ENCODE measurements around the gene UBE2R2.
"Not testable (repeated sequence)": the region's sequence is repeated elsewhere in the genome, so short reads cannot be mapped to it uniquely, and the experiment has no call there.

UBE2R2 gene

GRCh38 chr9:33863027-33863426 lies 46.1 kb downstream of the UBE2R2 start:
- not testable (repeated sequence) for H3K4me3 Mint-ChIP-seq; H3K27ac Mint-ChIP-seq; H3K27me3 Mint-ChIP-seq; ATAC-seq (replicated peaks); DNase-seq; H3K9me3 Mint-ChIP-seq
- Mint-ChIP-seq H3K36me3 (ENCODE audit: insufficient read depth) (peaks cover 22% of the 10 kb centered on the region), H3K4me1 (ENCODE audit: low read depth in 2 of 2) (peaks cover 20 to 35% of the 10 kb centered on the region in 2 donors)

DNA sequence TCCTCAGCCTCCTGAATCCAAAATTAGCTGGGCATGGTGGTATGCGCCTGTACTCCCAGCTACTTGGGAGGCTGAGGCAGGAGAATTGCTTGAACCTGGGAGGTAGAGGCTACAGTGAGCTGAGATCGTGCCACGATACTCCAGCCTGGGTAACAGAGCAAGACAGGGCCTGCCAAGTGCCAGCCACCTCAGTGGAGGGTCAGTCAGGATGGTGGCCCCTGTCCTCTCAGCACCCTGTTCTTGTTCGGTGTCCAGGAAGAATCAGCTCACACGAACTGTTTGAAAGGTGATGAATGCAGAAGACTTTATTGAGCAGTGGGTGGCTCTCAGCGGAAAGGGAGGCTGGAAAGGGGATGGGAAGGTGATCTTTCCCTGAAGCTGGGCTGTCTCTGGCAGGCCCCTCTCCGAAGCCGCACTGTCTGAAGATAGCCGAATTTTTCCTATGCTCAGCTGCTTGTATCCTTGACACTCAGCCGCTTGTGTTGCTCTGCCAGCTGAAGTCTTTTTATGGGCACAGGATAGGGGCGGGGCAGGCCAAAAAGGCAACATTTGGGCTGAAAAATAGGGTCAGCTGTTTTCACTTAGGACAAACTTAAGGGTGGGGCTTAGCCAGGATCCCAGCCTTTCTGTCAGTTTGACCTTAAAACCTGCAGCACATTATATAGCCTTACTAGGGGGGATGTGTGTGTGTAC lies 50.9 kb downstream of the UBE2R2 start:
- H3K36me3 Mint-ChIP-seq (ENCODE audit: insufficient read depth): peaks cover 23% of the 10 kb centered on the region
- H3K4me3 Mint-ChIP-seq: no peak overlapping the region
- H3K27ac Mint-ChIP-seq: no peak overlapping the region
- DNase-seq: no peak
- peaks cover 20 to 25% of the 10 kb centered on the region in 2 donors for H3K4me1 Mint-ChIP-seq (ENCODE audit: low read depth in 2 of 2)
- ATAC-seq (replicated peaks): no peak
- no peaks in the 10 kb centered on the region for H3K9me3 Mint-ChIP-seq
- H3K27me3 Mint-ChIP-seq: no peaks in the 10 kb centered on the region

DNA sequence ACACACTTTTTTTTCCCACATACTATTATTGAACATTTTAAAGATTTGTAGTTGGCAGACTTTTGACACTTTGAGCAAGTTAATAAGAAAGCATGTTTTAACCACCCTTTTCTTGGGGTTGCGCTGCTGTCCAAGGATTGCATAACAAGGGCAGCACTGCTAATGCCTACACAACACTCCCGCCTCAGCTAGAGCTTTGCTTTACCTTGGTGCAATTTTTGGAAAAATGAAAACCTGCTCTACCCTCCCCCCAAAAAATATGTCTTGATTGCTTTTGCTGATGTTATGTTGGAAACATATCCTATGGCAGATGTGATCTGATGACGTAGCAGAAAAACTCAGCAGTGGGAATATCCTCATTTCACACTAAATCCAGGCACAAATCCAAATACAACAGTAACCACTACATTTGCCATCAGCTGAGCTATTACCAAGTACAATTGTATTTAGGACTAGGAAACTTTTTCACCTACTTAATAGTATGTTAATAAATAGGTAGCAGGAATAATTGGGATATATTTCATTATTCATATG lies 51.5 kb downstream of the UBE2R2 start:
- Mint-ChIP-seq H3K9me3 (no peaks in the 10 kb centered on the region), H3K4me3 (no peak overlapping the region), H3K27me3 (no peaks in the 10 kb centered on the region), H3K36me3 (ENCODE audit: insufficient read depth) (peaks cover 21% of the 10 kb centered on the region), H3K4me1 (ENCODE audit: low read depth in 2 of 2) (peaks cover 20 to 25% of the 10 kb centered on the region in 2 donors), H3K27ac (no peak overlapping the region)
- DNase-seq (no peak), ATAC-seq (replicated peaks) (no peak)

DNA sequence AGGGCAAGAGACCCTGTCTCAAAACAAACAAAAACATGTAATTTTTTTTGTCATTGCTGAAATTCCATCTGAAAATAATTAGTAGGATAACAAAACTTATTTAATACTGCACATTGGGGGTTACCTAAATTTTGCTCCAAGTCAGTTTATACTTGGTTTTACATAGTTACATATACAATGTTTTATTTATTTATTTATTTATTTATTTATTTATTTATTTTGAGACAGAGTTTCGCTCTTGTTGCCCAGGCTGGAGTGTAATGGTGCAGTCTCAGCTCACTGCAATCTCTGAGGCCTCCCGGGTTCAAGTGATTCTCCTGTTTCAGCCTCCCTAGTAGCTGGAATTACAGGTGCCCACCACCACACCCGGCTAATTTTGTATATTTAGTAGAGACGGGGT lies 52.3 kb downstream of the UBE2R2 start:
- H3K27me3 Mint-ChIP-seq; DNase-seq; ATAC-seq (replicated peaks); H3K27ac Mint-ChIP-seq; H3K9me3 Mint-ChIP-seq; H3K4me3 Mint-ChIP-seq: not testable (repeated sequence)
- Mint-ChIP-seq H3K36me3 (ENCODE audit: insufficient read depth) (peaks cover 17% of the 10 kb centered on the region), H3K4me1 (ENCODE audit: low read depth in 2 of 2) (peaks cover 20 to 25% of the 10 kb centered on the region in 2 donors)

DNA sequence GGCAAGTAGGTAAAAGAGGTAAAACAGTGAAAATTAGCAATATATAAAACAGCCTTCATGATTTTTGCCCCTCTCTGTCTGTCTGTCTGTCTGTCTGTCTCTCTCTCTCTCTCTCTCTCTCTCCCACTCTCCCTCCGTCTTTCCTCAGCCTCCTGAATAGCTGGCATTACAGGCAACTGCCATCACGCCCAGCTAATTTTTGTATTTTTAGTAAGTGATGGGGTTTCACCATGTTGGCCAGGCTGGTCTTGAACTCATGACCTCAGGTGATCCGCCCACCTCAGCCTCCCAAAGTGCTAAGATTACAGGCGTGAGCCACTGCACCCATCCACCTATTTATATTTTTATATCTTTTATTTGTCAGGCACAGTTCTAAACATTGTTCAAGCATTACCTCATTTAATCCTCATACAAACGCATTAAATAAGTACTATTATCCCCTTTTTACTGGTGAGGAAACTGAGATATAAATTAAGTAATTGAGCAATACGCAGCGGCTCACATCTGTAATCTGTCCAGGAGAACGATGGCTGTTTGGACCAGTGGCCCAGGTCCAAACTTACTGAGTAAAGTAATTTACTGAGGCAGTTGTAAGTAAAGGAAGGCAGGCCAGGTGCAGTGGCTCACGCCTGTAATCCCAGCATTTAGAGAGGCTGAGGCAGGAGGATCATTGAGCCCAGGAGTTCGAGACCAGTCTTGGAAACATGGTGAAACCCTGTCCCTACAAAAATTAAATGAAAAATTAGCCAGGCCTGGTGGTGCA lies 60.9 kb downstream of the UBE2R2 start:
- H3K27ac Mint-ChIP-seq: peak overlapping the region; percentile 80 to 82
- ATAC-seq (replicated peaks) (no peak), DNase-seq (no peak)

DNA sequence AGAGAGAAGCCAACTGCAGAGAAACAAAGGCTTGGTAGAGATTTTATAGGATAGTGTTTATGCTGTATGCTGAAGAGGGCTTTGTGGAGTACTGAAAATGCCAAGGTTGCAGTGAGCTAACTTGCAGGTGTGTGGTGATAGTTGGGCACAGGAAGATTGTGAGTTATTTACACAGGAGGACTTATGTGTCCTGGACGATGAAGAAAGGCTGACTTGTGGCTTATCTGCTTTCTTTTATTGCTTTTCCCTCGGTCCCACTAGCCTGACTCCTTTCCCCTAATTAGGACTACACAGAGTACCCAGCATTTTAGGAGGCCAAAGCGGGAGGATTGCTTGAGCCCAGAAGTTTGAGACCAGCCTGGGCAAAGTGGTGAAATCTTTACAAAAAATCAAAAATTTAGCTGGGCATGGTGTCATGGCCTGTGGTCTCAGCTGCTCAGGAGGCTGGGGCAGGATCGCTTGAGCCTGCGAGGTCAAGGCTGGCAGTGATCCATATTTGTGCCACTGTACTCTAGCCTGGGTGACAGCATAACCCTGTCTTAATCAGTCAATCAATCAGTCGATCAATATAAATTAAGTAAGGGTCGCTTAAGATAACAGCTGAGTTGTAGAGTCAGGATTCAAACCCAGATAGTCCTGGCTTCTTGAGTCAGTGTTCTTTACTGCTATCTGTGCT lies 61.9 kb downstream of the UBE2R2 start:
- no peaks in the 10 kb centered on the region for H3K9me3 Mint-ChIP-seq
- no peak for DNase-seq
- no peaks in the 10 kb centered on the region for H3K27me3 Mint-ChIP-seq
- H3K27ac Mint-ChIP-seq: peak overlapping the region; percentile 80 to 81
- peaks cover 26 to 36% of the 10 kb centered on the region in 2 donors for H3K4me1 Mint-ChIP-seq (ENCODE audit: low read depth in 2 of 2)
- peaks cover 4% of the 10 kb centered on the region for H3K36me3 Mint-ChIP-seq (ENCODE audit: insufficient read depth)
- H3K4me3 Mint-ChIP-seq: no peak overlapping the region
- ATAC-seq (replicated peaks): no peak

More for the DNA sequence above, 60.9 kb downstream of the UBE2R2 start:
- Mint-ChIP-seq H3K9me3 (no peaks in the 10 kb centered on the region), H3K27me3 (no peaks in the 10 kb centered on the region), H3K4me3 (no peak overlapping the region), H3K36me3 (ENCODE audit: insufficient read depth) (peaks cover 4% of the 10 kb centered on the region), H3K4me1 (ENCODE audit: low read depth in 2 of 2) (peaks cover 23 to 35% of the 10 kb centered on the region in 2 donors)

- peak overlapping the region; percentile 27 to 65 for H3K27ac Mint-ChIP-seq
- no peak overlapping the region for H3K4me3 Mint-ChIP-seq
- DNase-seq (no peak), ATAC-seq (replicated peaks) (no peak)
- H3K9me3 Mint-ChIP-seq: no peaks in the 10 kb centered on the region
- no peaks in the 10 kb centered on the region for H3K27me3 Mint-ChIP-seq
- H3K4me1 Mint-ChIP-seq (ENCODE audit: low read depth in 2 of 2): peaks cover 33 to 52% of the 10 kb centered on the region in 2 donors
- peaks cover 8% of the 10 kb centered on the region for H3K36me3 Mint-ChIP-seq (ENCODE audit: insufficient read depth)
Observed at GRCh38 chr9:33880211-33881089, 63.5 kb downstream of the UBE2R2 start.

- Mint-ChIP-seq H3K4me1 (ENCODE audit: low read depth in 2 of 2) (peaks cover 34 to 55% of the 10 kb centered on the region in 2 donors), H3K27me3 (no peaks in the 10 kb centered on the region), H3K27ac (peak overlapping the region; percentile 24 to 65), H3K4me3 (no peak overlapping the region), H3K9me3 (no peaks in the 10 kb centered on the region), H3K36me3 (ENCODE audit: insufficient read depth) (peaks cover 8% of the 10 kb centered on the region)
- ATAC-seq (replicated peaks) (no peak), DNase-seq (no peak)
Observed at GRCh38 chr9:33881635-33882034, 64.7 kb downstream of the UBE2R2 start.

- Mint-ChIP-seq H3K27ac (peak overlapping the region; percentile 44 to 71), H3K27me3 (no peaks in the 10 kb centered on the region), H3K4me3 (no peak overlapping the region), H3K4me1 (ENCODE audit: low read depth in 2 of 2) (peaks cover 26 to 41% of the 10 kb centered on the region in 2 donors), H3K36me3 (ENCODE audit: insufficient read depth) (peaks cover 14% of the 10 kb centered on the region), H3K9me3 (no peaks in the 10 kb centered on the region)
- DNase-seq (no peak), ATAC-seq (replicated peaks) (no peak)
Observed at GRCh38 chr9:33884856-33885701, 68.1 kb downstream of the UBE2R2 start.

- ATAC-seq (replicated peaks): no peak
- no peaks in the 10 kb centered on the region for H3K9me3 Mint-ChIP-seq
- no peak overlapping the region for H3K4me3 Mint-ChIP-seq
- H3K4me1 Mint-ChIP-seq (ENCODE audit: low read depth in 2 of 2): peaks cover 24 to 33% of the 10 kb centered on the region in 2 donors
- peaks cover 18% of the 10 kb centered on the region for H3K36me3 Mint-ChIP-seq (ENCODE audit: insufficient read depth)
- DNase-seq: no peak
- H3K27ac Mint-ChIP-seq: no peak overlapping the region
- no peaks in the 10 kb centered on the region for H3K27me3 Mint-ChIP-seq
Observed at GRCh38 chr9:33885948-33886347, 69.0 kb downstream of the UBE2R2 start.

GRCh38 chr9:33893861-33894260 lies 76.9 kb downstream of the UBE2R2 start:
- Mint-ChIP-seq H3K36me3 (ENCODE audit: insufficient read depth) (peaks cover 21% of the 10 kb centered on the region), H3K27me3 (no peaks in the 10 kb centered on the region), H3K4me1 (ENCODE audit: low read depth in 2 of 2) (peaks cover 6 to 20% of the 10 kb centered on the region in 2 donors), H3K27ac (peak overlapping the region in 1 of 2 donors; percentile 29), H3K9me3 (no peaks in the 10 kb centered on the region), H3K4me3 (no peak overlapping the region)
- DNase-seq (no peak), ATAC-seq (replicated peaks) (no peak)

GRCh38 chr9:33894316-33894715 lies 77.4 kb downstream of the UBE2R2 start:
- Mint-ChIP-seq H3K4me1 (ENCODE audit: low read depth in 2 of 2) (peaks cover 6 to 20% of the 10 kb centered on the region in 2 donors), H3K27me3 (no peaks in the 10 kb centered on the region), H3K27ac (peak overlapping the region; percentile 29 to 32), H3K9me3 (no peaks in the 10 kb centered on the region), H3K4me3 (no peak overlapping the region), H3K36me3 (ENCODE audit: insufficient read depth) (peaks cover 18% of the 10 kb centered on the region)
- ATAC-seq (replicated peaks) (no peak), DNase-seq (no peak)

All from effector memory CD8-positive, alpha-beta T cell (primary cell).